HG03378 (cell line): ENCODE measurements around the gene POLR1D.
"Not testable (repeated sequence)": the region's sequence is repeated elsewhere in the genome, so short reads cannot be mapped to it uniquely, and the experiment has no call there.

Source experiments
- ATAC-seq: cut with Tn5 transposase; IDR thresholded peaks from one replicate; pipeline ENCODE4 v1.9.1; 2021; ENCODE audit warnings: mild to moderate bottlenecking, moderate library complexity; ENCODE audit not compliant: unreplicated experiment

Gene POLR1D

DNA sequence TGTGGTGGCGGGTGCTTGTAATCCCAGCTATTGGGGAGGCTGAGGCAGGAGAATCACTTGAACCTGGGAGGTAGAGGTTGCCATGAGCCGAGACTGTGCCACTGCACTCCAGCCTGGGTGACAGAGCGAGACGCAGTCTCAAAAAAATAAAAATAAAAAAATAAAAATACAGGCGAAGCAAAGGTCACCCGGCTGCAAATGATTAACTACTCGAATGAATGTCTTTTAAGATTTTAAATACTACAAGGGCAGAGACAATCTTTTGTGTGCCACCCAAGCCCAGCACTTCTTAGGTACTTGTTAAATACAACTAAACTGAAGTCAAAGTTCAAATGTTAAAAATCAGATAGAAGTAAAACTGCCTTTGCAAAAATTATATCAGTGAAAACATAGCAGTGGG, 8.1 kb upstream of the POLR1D start:
- ATAC-seq = no peak

DNA sequence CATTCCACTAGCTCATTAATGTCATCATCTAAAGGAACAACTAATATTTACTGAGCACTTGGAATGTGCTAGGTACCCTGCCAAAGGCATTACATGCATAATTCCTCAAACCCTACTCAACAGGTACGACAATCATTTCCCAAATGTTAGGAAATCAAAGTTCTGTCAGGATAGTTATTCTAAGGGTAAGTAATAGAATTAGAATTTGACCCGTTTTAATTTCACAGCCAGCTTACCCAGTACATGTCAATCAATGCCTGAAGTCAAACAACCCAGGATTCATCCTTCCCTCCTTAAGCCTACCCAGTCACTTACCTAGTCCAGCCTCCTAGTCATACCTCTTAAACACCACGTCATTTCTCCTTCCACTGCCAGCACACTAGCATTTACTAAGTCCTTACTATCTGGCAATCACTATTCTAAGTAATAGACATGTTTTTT, 3.8 kb upstream of the POLR1D start:
- no peak for ATAC-seq

DNA sequence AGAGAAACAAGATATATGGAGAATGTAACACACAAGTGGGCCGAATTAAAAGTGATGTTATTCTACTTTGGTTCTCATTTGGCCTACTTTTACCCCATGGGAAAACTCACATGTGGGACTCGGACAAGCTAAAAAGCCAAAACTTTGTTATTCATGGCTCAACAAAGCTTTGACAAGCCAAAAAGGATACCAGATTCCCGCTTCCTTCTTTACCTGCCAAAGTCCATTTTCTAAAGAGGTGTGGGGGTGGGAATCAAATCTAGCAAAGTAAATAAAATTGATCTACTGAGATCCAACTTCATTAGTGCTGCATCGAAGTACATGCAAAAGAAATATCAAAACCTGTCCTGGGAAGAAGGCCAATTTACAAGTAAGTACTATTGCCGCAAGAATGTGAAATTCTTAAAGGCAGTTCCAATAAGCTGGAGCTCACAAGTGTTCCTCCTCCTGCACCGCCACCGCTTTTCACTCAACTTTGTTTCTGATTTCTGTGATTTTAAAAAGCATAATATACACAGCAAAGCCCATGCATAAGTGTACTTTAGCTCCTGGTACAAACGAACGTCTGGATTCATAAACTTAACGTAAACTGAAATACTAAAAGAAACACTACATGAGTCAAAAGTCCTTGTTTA, 2.5 kb upstream of the POLR1D start:
- no peak for ATAC-seq

DNA sequence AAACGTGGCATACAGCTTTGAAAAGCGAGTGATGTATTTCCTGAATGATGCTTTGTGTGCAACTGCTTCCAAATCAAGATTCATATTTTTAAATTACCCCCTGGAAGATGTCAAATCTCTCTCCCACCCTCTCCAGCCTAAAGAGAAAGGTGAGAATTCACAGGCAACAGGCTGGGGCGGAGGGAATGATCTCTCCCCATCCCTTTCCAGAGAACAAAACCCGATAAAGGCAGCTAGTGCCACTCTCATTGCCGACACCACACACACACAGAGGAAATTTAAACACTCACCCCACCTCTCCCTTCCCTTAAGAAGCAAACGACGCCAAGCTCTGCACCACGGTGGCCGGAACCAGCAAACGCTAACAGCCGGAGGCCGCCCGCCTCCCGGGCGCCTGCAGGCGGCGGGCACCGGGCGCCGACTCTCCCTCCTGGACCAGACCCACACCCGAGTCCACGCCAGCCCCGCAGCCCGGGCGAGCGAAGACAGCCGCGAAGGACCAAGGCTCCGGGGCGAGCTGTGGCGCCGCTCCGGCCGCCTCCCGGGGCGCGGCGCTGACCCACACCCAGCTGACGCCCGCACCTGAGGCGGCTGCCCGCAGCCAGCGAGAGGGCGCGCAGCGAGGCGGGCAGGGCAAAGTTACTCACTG, 1.8 kb upstream of the POLR1D start:
- ATAC-seq = peak; percentile 32

DNA sequence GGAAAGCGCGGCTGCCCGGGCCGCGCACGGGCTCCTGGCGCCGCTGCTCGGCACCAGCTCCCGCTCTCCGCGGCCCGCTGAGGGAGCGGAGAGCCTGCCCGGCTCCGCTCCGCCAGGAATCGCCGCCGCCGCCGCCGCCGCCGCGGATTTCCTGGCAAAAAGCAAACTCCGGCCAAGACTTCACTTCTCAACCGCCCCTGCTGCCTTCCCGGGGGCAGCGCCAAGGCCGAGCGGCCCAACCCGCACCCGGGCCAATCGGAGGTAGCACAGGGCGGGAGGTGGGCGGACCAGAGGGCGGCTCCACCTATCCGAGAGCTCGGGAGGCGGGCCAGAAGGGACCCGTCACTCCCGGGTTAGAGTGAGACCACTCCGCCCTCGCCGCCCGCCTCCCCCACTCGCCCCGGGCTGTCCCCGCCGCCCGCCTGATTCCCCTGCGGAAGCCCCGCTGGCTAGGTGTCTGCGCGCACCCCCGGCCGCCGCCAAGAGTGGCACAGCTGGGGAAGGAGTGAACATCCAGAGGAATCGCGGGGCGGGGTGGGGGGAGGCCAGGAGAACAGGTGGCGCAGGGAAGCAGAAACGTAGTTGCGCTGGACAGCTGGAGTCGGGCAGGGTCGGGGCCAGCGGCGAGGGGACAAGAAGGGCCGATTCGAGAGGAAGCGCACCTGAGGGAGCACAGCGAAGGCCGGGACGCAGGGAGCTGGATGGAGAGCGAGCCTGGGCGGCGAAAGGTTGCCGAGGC, 1.1 kb upstream of the POLR1D start, which contains the start of gene LNX2:
Gene LNX2, minus strand, starts transcription at position 153 of the 739 bp plus-strand sequence. CDS start 38,826 bp downstream, outside the sequence.
- peak; percentile 85 for ATAC-seq

DNA sequence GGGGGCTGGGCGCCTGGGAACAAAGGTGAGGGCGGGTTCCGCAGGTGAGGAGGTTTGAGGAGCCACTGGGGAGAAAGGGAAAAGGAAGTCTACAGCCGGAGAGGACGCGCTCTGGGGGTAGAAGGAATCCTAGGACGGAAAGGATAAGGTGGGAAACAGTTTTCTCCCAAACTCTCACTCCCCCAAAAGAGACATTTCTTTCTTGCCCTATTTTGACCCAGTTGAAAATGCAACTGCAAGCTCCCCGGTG, 651 bp upstream of the POLR1D start:
- no peak for ATAC-seq

DNA sequence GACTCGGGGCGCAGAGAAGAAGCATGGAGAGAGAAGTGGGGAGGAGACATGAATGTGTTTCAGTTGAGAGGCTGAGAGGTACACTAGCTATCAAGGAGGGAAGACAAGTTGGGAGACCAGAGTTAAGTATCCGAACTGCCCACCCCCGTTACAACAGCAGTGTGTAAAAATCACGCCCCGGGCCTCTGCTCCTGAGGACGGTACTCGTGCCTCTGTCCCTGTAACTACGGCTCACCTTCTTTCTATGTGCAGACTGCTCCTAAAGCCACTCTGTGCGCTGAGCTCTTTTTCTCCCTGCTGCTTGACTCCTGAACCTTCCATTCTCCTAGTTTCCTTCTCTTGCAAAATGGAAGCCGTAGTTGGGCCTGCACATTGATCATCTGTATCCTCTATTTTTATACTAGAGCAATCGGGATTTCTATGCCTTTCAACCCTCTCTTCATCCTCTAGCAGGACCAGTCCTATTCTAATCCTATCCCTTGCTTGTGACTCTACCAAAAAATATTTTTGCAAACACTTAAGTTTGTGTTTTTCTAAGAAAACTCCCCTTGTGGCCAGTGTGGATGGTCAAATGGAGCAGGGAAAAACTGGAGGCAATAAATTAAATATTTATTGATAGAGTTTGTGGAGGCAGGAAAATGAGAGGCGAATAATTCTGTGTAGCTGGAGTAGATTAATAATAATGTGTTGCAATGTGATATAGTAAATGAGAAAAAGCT, 569 bp downstream of the POLR1D start:
- no peak for ATAC-seq

DNA sequence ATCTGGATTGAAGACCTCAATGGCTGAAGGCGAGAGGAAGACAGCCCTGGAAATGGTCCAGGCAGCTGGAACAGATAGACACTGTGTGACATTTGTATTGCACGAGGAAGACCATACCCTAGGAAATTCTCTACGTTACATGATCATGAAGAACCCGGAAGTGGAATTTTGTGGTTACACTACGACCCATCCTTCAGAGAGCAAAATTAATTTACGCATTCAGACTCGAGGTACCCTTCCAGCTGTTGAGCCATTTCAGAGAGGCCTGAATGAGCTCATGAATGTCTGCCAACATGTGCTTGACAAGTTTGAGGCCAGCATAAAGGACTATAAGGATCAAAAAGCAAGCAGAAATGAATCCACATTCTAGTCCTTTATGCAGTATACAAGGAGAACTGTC, 1.2 kb downstream of the POLR1D start:
- no peak for ATAC-seq

DNA sequence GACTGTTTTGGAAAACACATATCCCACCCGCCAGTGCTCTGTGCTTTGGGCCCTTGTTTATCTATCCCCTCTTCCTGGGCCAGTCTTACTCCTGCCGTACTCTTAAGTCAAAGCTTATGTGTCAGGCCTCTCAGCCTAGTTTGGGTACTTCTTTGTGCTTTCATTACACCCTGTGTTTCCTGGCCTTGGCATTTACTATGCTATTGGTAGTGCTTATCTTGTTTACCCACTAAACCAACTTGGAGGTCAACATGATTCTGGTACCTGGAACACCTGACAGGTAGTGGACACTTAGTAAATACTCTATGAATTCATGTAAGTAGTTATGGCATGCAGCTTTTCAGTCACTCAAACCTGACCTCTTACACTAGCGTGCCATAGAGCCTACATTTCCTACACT, 2.4 kb downstream of the POLR1D start:
- no peak for ATAC-seq

DNA sequence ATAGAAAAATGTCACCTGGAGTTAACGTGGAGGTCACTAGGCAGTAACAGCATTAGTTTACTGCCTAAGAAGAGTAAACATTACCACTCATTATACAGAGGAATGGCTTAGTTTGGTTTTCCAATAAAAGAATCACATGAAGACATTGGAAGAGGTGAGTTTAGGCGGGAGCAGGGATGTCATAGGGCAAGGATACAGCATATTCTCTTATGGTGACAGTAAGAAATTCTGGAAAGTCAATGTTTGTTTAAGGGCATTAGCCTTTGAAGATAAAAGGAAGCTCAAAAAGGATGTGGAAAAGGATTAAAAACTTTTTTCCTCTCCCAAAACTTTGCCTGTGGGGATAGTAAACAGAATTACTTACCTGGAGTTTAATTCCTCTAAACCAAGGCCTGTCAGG, 4.1 kb downstream of the POLR1D start:
- no peak for ATAC-seq

DNA sequence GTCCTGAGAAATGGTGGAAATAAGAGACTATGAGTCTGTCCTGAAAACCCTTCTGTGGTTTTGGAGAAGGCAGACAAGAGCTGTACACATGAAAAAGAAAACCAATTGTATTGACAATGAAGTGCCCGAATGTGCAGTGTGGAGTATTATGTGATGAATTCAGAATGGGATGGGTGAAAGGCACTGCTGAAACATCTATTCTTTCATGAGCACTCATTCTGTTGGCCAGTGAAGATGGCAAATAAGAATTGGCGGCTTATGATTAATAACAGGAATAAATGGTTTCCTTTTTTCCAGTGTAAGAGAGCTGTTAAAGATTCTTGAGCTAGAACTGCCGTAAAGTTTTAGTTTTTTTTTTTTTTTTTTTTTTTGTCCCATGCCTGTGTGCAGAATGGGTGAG, 5.7 kb downstream of the POLR1D start:
- ATAC-seq = no peak

DNA sequence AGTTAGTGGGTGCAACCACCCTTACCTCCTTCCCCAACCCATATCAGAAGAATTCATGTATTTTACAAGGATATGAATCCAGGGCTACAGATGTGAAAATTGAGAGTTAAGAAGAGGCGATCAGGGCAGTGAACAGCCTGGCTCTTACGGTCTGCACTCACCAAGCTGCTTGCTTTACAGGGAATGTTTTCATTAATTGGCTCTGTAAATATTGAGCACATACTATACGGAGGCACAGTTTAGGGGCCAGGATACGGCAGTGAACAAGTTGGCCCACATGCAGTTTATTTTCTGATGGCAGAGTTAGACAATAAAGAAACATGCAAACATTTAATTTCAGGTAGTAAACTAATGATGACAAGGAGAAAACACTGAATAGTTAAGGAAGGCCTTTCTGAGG, 6.4 kb downstream of the POLR1D start:
- ATAC-seq = no peak

DNA sequence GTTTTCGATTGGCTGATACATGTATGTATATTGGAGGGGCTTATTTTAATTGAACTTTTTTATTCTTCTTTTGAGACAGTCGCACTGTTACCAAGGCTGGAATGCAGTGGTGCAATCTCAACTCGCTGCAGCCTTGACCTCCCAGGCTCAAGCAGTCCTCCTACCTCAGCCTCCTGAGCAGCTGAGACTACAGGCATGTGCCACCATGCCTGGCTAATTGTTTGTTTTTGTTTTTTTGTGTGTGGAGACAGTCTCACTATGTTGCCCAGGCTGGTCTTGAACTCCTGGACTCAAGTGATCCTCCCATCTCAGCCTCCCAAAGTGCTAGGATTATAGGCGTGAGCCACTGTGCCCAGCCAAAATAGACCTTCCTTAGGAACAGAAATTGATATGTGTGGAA, 7.1 kb downstream of the POLR1D start:
- not testable (repeated sequence) for ATAC-seq

DNA sequence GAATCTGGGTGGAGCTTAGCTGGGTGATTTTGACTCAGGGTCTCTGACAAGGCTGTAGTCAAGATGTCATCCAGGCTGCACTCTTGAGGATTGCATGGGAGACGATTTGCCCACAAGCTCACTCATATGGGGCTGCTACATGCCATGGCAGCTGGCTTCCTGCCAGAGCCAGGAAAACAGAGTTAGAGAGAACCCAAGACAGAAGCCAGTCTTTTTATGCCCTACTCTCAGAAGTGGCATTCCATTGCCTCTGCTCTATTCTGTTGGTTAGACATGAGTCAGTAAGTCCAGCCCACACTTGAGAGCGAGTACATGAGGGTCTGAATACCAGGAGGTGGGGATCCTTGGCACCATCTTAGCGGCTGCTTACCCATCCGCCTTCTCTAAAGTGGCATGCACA, 9.5 kb downstream of the POLR1D start:
- no peak for ATAC-seq

DNA sequence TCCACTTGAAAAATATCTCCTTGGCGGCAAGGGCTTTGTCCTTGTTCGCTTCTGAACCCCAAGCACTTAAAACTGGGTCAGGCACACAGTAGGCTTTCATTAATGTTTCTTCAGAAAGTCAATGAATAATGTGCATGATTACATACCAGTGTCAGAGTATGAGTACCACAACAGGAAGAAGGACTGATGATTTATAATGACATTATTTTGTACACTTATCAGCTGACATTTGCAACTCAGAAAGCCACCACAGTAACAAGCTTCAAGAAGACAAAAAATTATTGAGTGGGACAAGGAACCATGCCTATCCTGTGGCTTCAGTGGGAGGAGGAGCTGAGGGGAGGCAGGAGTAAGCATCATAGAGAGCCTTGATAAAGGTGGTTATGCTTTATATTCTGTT, 10.0 kb downstream of the POLR1D start:
- no peak for ATAC-seq

DNA sequence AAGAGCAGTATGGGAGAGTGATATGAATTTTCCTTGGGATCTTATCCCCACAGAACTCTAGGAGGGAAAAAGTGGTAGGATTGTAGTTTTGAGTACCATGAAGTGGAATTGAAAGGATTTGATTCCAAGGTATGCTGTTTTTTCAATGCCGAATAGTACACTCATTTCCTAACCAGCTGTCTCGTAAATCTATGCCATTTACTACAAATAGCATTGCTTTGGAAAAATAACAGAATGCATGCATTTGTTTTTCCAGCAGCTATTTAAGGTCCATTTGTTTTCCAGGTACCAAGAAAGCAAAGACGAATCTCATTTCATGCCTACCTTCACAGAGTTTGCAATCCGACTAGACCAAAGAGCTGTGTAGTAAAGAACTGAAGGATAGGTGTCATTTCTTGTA, 10.5 kb downstream of the POLR1D start:
- no peak for ATAC-seq

DNA sequence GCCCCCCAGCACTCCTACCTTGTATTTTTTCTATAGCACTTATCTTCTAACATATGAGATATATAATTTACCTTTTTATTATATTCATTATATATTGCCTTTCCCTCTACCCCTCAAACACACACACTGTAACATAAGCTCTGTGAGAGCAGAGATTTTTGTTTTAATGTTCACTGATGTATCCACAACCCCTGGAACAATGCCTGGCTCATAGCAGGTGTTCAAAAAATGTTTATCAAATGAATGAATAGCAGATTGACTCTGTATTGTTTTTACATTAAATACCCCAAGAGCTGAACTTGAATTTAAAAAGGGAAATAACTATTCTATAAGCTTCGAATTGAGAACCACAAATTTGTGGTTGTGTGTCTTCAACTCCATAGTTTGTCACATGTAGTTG, 11.0 kb downstream of the POLR1D start:
- ATAC-seq = no peak

DNA sequence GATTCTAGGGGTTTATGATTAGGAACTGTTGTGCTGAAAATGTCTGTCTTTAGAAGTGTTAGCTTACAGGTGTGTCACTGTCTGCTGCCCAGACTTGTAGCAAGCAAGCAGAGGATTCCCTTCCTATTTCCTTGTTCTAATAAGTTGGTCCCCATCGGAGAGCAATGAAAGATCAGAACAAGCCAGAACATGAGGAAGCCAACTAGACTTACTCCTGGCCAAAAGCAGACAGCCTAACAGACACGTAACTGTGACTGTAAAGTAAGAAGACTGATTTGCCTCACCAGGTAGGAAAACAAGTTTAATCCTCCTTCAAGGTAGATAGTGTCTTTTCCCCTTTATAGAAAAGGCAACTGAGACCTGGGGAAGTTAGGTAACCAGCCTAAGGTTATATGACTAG, 12.5 kb downstream of the POLR1D start:
- ATAC-seq = no peak

DNA sequence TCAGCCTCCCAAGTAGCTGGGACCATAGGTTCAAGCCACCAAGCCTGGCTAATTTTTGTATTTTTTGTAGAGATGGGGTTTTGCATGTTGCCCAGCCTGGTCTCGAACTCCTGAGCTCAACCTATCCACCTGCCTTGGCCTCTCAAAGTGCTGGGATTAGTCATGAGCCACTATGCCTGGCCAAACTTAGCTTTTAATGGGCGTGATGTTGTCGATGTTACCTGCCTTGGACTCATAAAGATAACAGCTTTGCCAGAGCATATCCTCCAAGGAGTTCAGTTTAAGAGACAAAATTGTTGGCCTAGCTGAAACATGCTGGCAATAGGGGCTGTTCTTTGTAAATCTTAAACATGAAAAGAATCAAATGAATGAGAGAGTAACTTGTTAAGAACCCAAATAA, 13.1 kb downstream of the POLR1D start:
- ATAC-seq = no peak

DNA sequence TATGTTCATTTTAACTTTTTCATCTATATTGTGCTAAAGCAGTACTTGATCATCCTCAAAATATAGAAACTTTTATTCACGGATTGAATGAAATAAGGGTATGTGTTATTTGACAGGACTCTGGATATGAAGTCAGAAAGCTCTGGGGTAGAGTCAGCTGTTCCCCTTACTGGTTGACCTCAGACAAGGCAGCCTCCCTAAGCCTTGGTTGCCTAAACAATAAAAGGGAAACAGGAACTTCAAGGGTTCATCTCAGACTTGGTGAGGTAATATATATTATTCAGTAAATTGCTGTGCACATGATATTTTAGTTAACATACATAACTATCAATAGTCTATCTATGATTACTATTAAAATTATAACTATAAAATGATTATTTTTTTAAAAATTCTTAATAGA, 13.6 kb downstream of the POLR1D start:
- ATAC-seq = no peak

DNA sequence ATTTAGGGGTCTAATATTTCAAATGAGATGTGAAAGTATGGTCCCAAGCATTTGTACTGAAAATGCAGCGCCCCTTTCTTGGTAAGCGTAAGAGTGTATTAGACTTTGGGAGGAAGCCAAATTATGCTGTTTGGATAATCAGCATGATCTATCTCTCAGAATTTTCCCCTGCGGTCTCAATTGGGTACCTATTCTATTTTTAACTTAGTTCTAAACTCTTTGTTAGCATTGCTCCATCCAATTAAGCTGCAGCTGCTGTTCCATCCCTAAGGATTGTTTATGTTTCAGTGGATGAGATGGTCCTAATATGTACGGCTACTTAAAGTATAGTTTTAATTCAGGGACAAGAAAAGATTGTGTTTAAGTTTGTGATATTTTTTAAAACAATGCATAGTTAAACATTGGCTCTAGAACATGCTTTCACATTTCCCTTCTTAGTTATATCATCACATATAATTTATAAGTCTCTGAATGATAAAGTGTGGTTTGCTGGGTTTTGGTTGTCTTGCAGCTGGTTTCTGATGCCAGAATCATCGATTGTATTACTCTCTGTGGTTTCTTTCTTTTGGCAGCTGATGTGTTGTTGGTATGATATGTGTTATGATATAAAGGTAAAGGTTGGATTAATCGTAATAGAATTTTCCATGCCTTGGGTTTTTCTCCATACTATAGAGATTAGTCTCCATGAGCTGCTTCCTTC, 15.0 kb downstream of the POLR1D start:
- no peak for ATAC-seq
